Endothelial cell of umbilical vein (primary cell): ENCODE results near the gene DBI. TPM values are rescaled to one million over a fixed set of nuclear protein-coding genes. Genes with fewer than 3 reads are reported as not detected.

Source experiments
- BruUV-seq: library from RNA; stranded (reverse); fragments of 400-500 nt; replicated peaks from 2 replicates; lab custom pipeline; 2021; lab: Mats Ljungman, UMichigan
- CTCF ChIA-PET: fragments of 300-600, 350-600 bp; sonication (Branson Sonifier 250); formaldehyde crosslinking; loops from one replicate; lab custom pipeline; 2021; ENCODE audit warnings: antibody characterized with exemption, inconsistent platforms; lab: Charles Lee
- POLR2A ChIA-PET: fragments of 300-600, 350-600 bp; sonication (Branson Sonifier 250); formaldehyde crosslinking; loops from one replicate; lab custom pipeline; 2021; ENCODE audit warnings: antibody characterized with exemption, inconsistent platforms; lab: Charles Lee
- DNase-seq: peaks from one replicate; pipeline ENCODE4 v3.0.0-alpha.2; 2011; ENCODE audit warnings: low read depth, low spot score
- FAIRE-seq: peaks from 2 replicates; lab custom pipeline; 2011; peaks lifted over from hg19 to GRCh38; lab: Jason Lieb, UNC
- H2AFZ ChIP-seq: 2 replicates; pipeline ENCODE4 v1.6.0; 2012; ENCODE audit warnings: low read depth, low read length, control low read depth, inconsistent platforms
- H3K27ac ChIP-seq: 2 replicates; pipeline ENCODE4 v1.5.1; 2011; ENCODE audit warnings: low read depth, mild to moderate bottlenecking, control low read depth, low read length, moderate library complexity; ENCODE audit not compliant: insufficient read depth
- H3K27me3 ChIP-seq, 2 experiments: 2 replicates each; pipeline versions ENCODE4 v1.6.0 to v1.6.1; 2011; ENCODE audit warnings: low read length in 2 of 2, mixed read lengths in 1 of 2; ENCODE audit not compliant: control insufficient read depth in 2 of 2, insufficient read depth in 2 of 2
- H3K36me3 ChIP-seq, 2 experiments: 2 replicates in 1 of 2; 3 replicates in 1 of 2; pipeline ENCODE4 v1.5.1; 2011; ENCODE audit warnings: low read length in 2 of 2, mild to moderate bottlenecking in 1 of 2, moderate library complexity in 1 of 2; ENCODE audit not compliant: control insufficient read depth in 2 of 2, insufficient read depth in 2 of 2; ENCODE audit errors: extremely low read depth in 1 of 2
- H3K4me1 ChIP-seq: 3 replicates; pipeline ENCODE4 v1.5.1; 2011; ENCODE audit warnings: mild to moderate bottlenecking, low read length; ENCODE audit not compliant: control insufficient read depth, insufficient read depth; ENCODE audit errors: extremely low read depth
- H3K4me2 ChIP-seq: 2 replicates; pipeline ENCODE4 v1.6.1; 2011; ENCODE audit warnings: low read length, control low read depth, mixed read lengths; ENCODE audit not compliant: insufficient read depth
- H3K4me3 ChIP-seq, 3 experiments: fragments of 200-600 bp in 1 of 3; sonication (generic), shearing (Covaris generic) in 1 of 3; replicated peaks in 1 of 3; 2 replicates each; pipeline ENCODE4 v1.5.1; 2011 to 2016; ENCODE audit warnings: control low read depth in 3 of 3, low read length in 3 of 3, mild to moderate bottlenecking in 2 of 3, inconsistent platforms in 1 of 3, low read depth in 1 of 3, moderate library complexity in 1 of 3; ENCODE audit not compliant: insufficient read depth in 1 of 3
- H3K79me2 ChIP-seq: 2 replicates; pipeline ENCODE4 v1.6.0; 2012; ENCODE audit warnings: low read length, inconsistent platforms; ENCODE audit not compliant: control insufficient read depth, insufficient read depth
- H3K9ac ChIP-seq: replicated peaks from 2 replicates; pipeline ENCODE3; 2011; ENCODE audit warnings: low read length, control low read depth; ENCODE audit not compliant: insufficient read depth; ENCODE audit errors: extremely low read depth
- H3K9me1 ChIP-seq: replicated peaks from 3 replicates; pipeline ENCODE4 v1.6.0; 2011; ENCODE audit warnings: mild to moderate bottlenecking, low read length; ENCODE audit not compliant: control insufficient read depth, insufficient read depth; ENCODE audit errors: extremely low read depth
- H3K9me3 ChIP-seq: replicated peaks from 2 replicates; pipeline ENCODE4 v1.5.1; 2012; ENCODE audit warnings: low read length, inconsistent platforms; ENCODE audit not compliant: control insufficient read depth, insufficient read depth
- H4K20me1 ChIP-seq: replicated peaks from 2 replicates; pipeline ENCODE3; 2011; ENCODE audit warnings: mild to moderate bottlenecking, low read length; ENCODE audit not compliant: control insufficient read depth, insufficient read depth; ENCODE audit errors: extremely low read depth
- CTCF ChIP-seq, 2 donors: IDR thresholded peaks; 1 replicate in 1 of 2; 2 replicates in 1 of 2; pipeline ENCODE4 v1.5.1; 2011; ENCODE audit warnings: low read length in 2 of 2, mild to moderate bottlenecking in 2 of 2, moderate library complexity in 2 of 2, control low read depth in 1 of 2, inconsistent platforms in 1 of 2, low read depth in 1 of 2; ENCODE audit not compliant: insufficient read depth in 1 of 2; ENCODE audit errors: extremely low read depth in 1 of 2
- EZH2 ChIP-seq: IDR thresholded peaks from 2 replicates; pipeline ENCODE4 v1.6.1; 2012; ENCODE audit warnings: borderline replicate concordance, low read depth, mild to moderate bottlenecking, moderate library complexity, low read length, inconsistent platforms; ENCODE audit not compliant: severe bottlenecking
- FOS ChIP-seq: IDR thresholded peaks from 2 replicates; pipeline ENCODE4 v1.6.1; 2011; ENCODE audit warnings: mild to moderate bottlenecking, low read length, moderate library complexity, borderline replicate concordance; ENCODE audit not compliant: insufficient read depth
- GATA2 ChIP-seq: IDR thresholded peaks from 2 replicates; pipeline ENCODE4 v1.7.0; 2011; ENCODE audit warnings: low read depth, mild to moderate bottlenecking, moderate library complexity, mixed read lengths, low read length; ENCODE audit not compliant: insufficient read length, insufficient read depth
- JUN ChIP-seq: IDR thresholded peaks from 2 replicates; pipeline ENCODE4 v1.6.1; 2011; ENCODE audit warnings: borderline replicate concordance, low read depth; ENCODE audit not compliant: insufficient read length, insufficient read depth
- MYC ChIP-seq: IDR thresholded peaks from one replicate; pipeline ENCODE4 v1.6.1; 2011; ENCODE audit warnings: mild to moderate bottlenecking, low read depth, low read length
- POLR2A ChIP-seq: IDR thresholded peaks from 2 replicates; pipeline ENCODE4 v1.6.1; 2012; ENCODE audit warnings: low read depth, mild to moderate bottlenecking, control low read depth, low read length
- POLR2AphosphoS5 ChIP-seq: IDR thresholded peaks from 2 replicates; pipeline ENCODE4 v1.6.1; 2012; ENCODE audit warnings: low read depth, mild to moderate bottlenecking, control low read depth, low read length, moderate library complexity; ENCODE audit not compliant: insufficient read depth
- dilution Hi-C: fragments of 300-500 bp; cut with MboI; formaldehyde crosslinking; loops from one replicate; pipeline ENCODE4 v1.15.0; 2019; ENCODE audit warnings: low sequenced_read_pairs; ENCODE audit not compliant: extremely low pct_ligation_motif_present
- intact Hi-C: fragments of 100-400 bp; cut with micrococcal nuclease; formaldehyde crosslinking; loops from one replicate; pipeline ENCODE4 v1.10.0; 2022
- polyA plus RNA-seq, 4 experiments: library from polyadenylated mRNA; depleted of rRNA in 3 of 4; stranded (reverse) in 3 of 4; unstranded in 1 of 4; fragments of >200 nt; gene quantifications; 2 replicates each; pipeline versions ENCODE4 v1.2.1 to v1.2.3, GENCODE V29; 2011 to 2012; ENCODE audit warnings: missing spikeins in 1 of 4
- total RNA-seq: library from RNA; stranded (reverse); gene quantifications from 2 replicates; pipeline ENCODE4 v1.2.3, GENCODE V29; 2021
- TF ChIP-seq, protein P1 (sequence below): IDR thresholded peaks from 2 replicates; pipeline ENCODE4 v1.6.1; 2011; ENCODE audit not compliant: insufficient read depth, insufficient read length

The DBI gene
- total and polyA plus RNA-seq, 2 donors (not counting 3 experiments of a cell fraction or from before 2014, with no cell fraction given): 214 to 233 TPM

GRCh38 chr2:119371111-119371510 is 4.3 kb downstream of the DBI start:
- Histone ChIP-seq H3K27ac (no peak overlapping the region), H4K20me1 (peaks cover 2% of the 10 kb centered on the region), H3K27me3 (no peaks in the 10 kb centered on the region), H3K36me3 (peaks cover 22 to 33% of the 10 kb centered on the region in 2 experiments), H3K4me2 (no peak overlapping the region), H3K79me2 (peaks cover 20% of the 10 kb centered on the region), H3K4me3 (no peak overlapping the region), H2AFZ (no peak overlapping the region), H3K4me1 (peaks cover 12% of the 10 kb centered on the region), H3K9me1 (no peaks in the 10 kb centered on the region), H3K9ac (no peak overlapping the region), H3K9me3 (no peaks in the 10 kb centered on the region)
- intact Hi-C loops (no loop called here), dilution Hi-C loops (no loop called here)
- no TSS peak for BruUV-seq
- ChIA-PET POLR2A (no interaction called here), CTCF (no interaction called here)
- TF ChIP-seq MYC (no peak), GATA2 (no peak), EZH2 (no peak), POLR2AphosphoS5 (no peak), POLR2A (no peak), CTCF (IDR thresholded peaks at IDR 0.05; ENCODE audit: extremely low read depth in 1 of 2, insufficient read depth in 1 of 2, low read depth in 1 of 2, low read length in 2 of 2) (no peak), FOS (no peak), JUN (no peak)
- TF ChIP-seq, protein P1, sequence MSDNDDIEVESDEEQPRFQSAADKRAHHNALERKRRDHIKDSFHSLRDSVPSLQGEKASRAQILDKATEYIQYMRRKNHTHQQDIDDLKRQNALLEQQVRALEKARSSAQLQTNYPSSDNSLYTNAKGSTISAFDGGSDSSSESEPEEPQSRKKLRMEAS: no peak
- FAIRE-seq (no peak), DNase-seq (no peak)
